Astrocyte of the spinal cord (primary cell): ENCODE measurements around the gene GLIS2.
"Not testable (repeated sequence)": the region's sequence is repeated elsewhere in the genome, so short reads cannot be mapped to it uniquely, and the experiment has no call there.

Source experiments
- DNase-seq: peaks from one replicate; pipeline ENCODE4 v3.0.0; 2011; ENCODE audit warnings: low read depth, low spot score
- H3K4me3 ChIP-seq: 2 replicates; pipeline ENCODE4 v1.5.1; 2011; ENCODE audit warnings: low read depth, mild to moderate bottlenecking, low read length, moderate library complexity
- in situ Hi-C: cut with HindIII; loops from 2 replicates; pipeline ENCODE4 v1.10.0; 2017; ENCODE audit warnings: low sequenced_read_pairs
- TF ChIP-seq, protein P1 (sequence below): IDR thresholded peaks from 2 replicates; pipeline ENCODE4 v1.5.1; 2012; ENCODE audit warnings: low read depth, mild to moderate bottlenecking, low read length, inconsistent platforms

The GLIS2 gene

GRCh38 chr16:4328782-4329775 is 13.2 kb downstream of the GLIS2 start:
- TF ChIP-seq, protein P1, sequence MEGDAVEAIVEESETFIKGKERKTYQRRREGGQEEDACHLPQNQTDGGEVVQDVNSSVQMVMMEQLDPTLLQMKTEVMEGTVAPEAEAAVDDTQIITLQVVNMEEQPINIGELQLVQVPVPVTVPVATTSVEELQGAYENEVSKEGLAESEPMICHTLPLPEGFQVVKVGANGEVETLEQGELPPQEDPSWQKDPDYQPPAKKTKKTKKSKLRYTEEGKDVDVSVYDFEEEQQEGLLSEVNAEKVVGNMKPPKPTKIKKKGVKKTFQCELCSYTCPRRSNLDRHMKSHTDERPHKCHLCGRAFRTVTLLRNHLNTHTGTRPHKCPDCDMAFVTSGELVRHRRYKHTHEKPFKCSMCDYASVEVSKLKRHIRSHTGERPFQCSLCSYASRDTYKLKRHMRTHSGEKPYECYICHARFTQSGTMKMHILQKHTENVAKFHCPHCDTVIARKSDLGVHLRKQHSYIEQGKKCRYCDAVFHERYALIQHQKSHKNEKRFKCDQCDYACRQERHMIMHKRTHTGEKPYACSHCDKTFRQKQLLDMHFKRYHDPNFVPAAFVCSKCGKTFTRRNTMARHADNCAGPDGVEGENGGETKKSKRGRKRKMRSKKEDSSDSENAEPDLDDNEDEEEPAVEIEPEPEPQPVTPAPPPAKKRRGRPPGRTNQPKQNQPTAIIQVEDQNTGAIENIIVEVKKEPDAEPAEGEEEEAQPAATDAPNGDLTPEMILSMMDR, result no peak
- in situ Hi-C loops, result no loop called here
- DNase-seq, result no peak
- H3K4me3 ChIP-seq, result no peak overlapping the region

- TF ChIP-seq, protein P1, result peak; percentile 99
- DNase-seq, result peak; percentile 44
- in situ Hi-C loops, result no loop called here
Observed at GRCh38 chr16:4330277-4330874, 14.5 kb downstream of the GLIS2 start.

DNA sequence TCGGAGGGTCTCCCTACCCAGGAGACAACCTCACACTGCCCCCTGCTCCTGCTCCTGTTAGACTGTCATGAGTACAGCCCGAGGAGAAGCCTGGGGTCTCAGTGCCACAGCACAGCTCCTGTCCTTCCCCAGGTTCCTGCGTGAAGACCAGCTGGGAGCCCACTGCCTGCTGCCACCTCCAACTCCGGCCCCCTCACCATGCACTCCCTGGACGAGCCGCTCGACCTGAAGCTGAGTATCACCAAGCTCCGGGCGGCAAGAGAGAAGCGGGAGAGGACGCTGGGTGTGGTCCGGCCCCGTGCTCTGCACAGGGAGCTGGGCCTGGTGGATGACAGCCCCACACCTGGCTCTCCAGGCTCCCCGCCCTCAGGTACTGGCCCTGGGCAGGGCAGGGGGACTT is 16.2 kb downstream of the GLIS2 start:
- H3K4me3 ChIP-seq, result no peak overlapping the region
- DNase-seq, result no peak
- in situ Hi-C loops, result no loop called here
- TF ChIP-seq, protein P1, result no peak

More at GRCh38 chr16:4330277-4330874, 14.5 kb downstream of the GLIS2 start:
- no peak overlapping the region for H3K4me3 ChIP-seq

DNA sequence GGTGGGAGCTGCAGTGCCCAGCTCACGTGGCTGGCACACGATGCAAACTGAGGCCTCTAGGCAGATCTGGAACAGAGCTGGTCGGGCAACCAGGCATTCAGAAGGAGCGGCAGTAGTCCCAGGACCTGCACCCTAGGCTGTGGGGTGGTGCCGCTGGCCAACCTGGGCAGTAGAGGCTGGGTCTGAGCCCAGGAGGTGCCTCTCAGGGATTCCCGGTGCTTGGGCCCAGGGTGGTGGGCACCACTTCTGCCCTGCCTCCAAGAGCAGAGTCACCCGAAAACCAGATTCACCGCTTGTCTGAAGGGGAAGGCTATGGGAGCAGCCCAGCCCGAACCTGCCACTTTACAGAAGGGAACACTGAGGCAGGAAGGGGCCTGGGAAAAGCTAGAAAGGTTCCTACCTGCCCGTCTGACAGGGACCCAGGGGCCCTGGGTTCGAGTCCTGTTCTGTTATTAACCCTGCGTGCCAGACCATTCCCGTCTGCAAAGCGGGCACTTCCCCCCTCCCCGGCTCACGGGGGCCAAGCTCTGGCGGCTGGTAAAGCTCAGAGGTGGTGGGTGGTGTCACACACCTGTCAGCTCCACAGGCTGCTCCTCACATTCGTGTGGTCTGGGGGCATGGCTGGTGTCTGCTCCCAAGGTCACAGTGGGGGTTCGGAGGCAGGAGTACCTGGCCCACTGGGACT is 16.9 kb downstream of the GLIS2 start:
- DNase-seq, result no peak
- in situ Hi-C loops, result no loop called here
- no peak overlapping the region for H3K4me3 ChIP-seq
- TF ChIP-seq, protein P1, result no peak

DNA sequence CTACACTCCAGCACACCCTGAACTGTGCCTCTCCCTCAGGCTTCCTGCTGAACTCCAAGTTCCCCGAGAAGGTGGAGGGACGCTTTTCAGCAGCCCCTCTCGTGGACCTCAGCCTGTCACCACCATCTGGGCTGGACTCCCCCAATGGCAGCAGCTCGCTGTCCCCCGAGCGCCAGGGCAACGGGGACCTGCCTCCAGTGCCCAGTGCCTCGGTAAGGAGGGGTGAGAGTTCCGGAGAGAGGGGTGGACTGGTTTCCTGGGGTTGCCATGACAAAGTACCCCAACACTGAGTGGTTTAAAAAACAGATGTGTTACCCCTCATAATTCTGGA is 17.4 kb downstream of the GLIS2 start:
- DNase-seq, result no peak
- in situ Hi-C loops, result no loop called here
- TF ChIP-seq, protein P1, result no peak
- no peak overlapping the region for H3K4me3 ChIP-seq

DNA sequence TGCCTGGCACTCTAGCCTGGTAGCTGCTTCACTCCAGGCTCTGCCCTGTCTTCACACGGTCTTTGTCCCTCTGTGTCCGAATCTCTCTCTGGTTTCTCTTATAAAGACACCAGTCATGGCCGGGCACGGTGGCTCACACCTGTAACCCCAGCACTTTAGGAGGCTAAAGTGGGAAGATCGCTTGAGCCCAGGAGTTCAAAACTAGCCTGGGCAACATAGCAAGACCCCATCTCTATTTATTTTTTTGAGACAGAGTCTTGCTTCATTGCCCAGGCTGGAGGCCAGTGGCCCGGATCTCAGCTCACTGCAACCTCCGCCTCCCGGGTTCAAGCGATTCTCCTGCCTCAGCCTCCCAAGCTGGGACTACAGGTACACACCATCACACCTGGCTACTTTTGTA is 17.8 kb downstream of the GLIS2 start:
- in situ Hi-C loops, DNase-seq, H3K4me3 ChIP-seq: not testable (repeated sequence)
